Fibroblast of the conjunctiva (primary cell): ENCODE results near the gene BANF2.
A peak's percentile ranks its signal among the peaks of the same experiment; 100 is the strongest.

ENCODE experiments used
- DNase-seq: peaks from one replicate; pipeline ENCODE4 v3.0.0-alpha.2; 2010; ENCODE audit warnings: low read depth

Gene BANF2

GRCh38 chr20:17664025-17664633 is 35.6 kb upstream of the BANF2 start:
- no peak for DNase-seq

GRCh38 chr20:17665756-17666155 is 34.0 kb upstream of the BANF2 start:
- DNase-seq: no peak

GRCh38 chr20:17666481-17666880 is 33.3 kb upstream of the BANF2 start:
- peak; percentile 57 for DNase-seq

- no peak for DNase-seq
These were observed 32.3 kb upstream of the BANF2 start for GRCh38 chr20:17667445-17667844.

- no peak for DNase-seq
These were observed 31.3 kb upstream of the BANF2 start for GRCh38 chr20:17668432-17668831.

GRCh38 chr20:17669306-17669931 is 30.3 kb upstream of the BANF2 start:
- no peak for DNase-seq

- DNase-seq: no peak
These were observed 28.8 kb upstream of the BANF2 start for GRCh38 chr20:17671011-17671410.

GRCh38 chr20:17671565-17671964 is 28.2 kb upstream of the BANF2 start:
- DNase-seq: no peak

GRCh38 chr20:17673084-17673483 is 26.7 kb upstream of the BANF2 start:
- DNase-seq: no peak

- peak; percentile 36 for DNase-seq
These were observed 24.8 kb upstream of the BANF2 start for GRCh38 chr20:17674722-17675518.

- DNase-seq: no peak
These were observed 24.0 kb upstream of the BANF2 start for GRCh38 chr20:17675519-17676377.

GRCh38 chr20:17676378-17676759 is 23.4 kb upstream of the BANF2 start:
- no peak for DNase-seq

GRCh38 chr20:17676942-17677341 is 22.8 kb upstream of the BANF2 start:
- no peak for DNase-seq

GRCh38 chr20:17678295-17678694 is 21.5 kb upstream of the BANF2 start:
- DNase-seq: no peak

GRCh38 chr20:17678886-17679285 is 20.9 kb upstream of the BANF2 start:
- DNase-seq: no peak

- no peak for DNase-seq
These were observed 19.6 kb upstream of the BANF2 start for GRCh38 chr20:17679941-17680835.

- DNase-seq: peak; percentile 47
These were observed 18.7 kb upstream of the BANF2 start for GRCh38 chr20:17680836-17681725.

GRCh38 chr20:17681726-17682102 is 18.1 kb upstream of the BANF2 start:
- DNase-seq: no peak

- peak; percentile 96 for DNase-seq
These were observed 17.5 kb upstream of the BANF2 start, which contains the start of gene RRBP1 for GRCh38 chr20:17682103-17682888. TSS of gene RRBP1 (minus strand) at chr20:17682242. CDS start at chr20:17660507, 21,735 bp downstream.

GRCh38 chr20:17682889-17683198 is 16.9 kb upstream of the BANF2 start:
- no peak for DNase-seq
